HL-60/S4 treated with retinoic acid at 250 ng/mL for 4 days and 3 days (cell line): ENCODE data around the gene NAV3.

Experiments used
- in situ Hi-C: fragments of 300-500 bp; cut with MboI; formaldehyde crosslinking; loops from 2 replicates; pipeline ENCODE4 v1.7.0; 2022; ENCODE audit warnings: low sequenced_read_pairs

Gene NAV3

DNA sequence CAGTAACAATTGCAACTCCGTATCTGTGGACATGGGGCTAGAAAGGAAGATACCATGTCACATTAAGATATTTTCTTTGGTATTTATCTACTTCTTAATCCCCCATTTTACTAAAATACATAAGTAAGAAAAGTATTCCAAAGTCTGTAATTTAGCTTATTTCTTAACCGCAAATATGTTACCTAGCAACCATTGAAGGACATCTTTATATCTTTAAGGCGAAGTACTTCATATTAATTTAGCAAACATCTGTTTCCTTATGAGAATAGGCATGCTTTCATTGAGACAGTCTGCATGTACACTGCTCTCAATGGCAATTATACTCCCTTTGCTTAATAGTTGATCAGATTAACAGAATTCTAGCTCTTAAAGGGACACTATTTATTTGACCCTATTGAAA is 88.8 kb downstream of the NAV3 start:
- in situ Hi-C loops = no loop called here

- in situ Hi-C loops = no loop called here
Measured at GRCh38 chr12:77923882-77924281, 93.2 kb downstream of the NAV3 start.

GRCh38 chr12:77924703-77925102 is 94.0 kb downstream of the NAV3 start:
- in situ Hi-C loops = no loop called here

- in situ Hi-C loops = no loop called here
Measured at GRCh38 chr12:77925536-77926108, 94.9 kb downstream of the NAV3 start.

GRCh38 chr12:77928078-77928477 is 97.4 kb downstream of the NAV3 start:
- in situ Hi-C loops = no loop called here

GRCh38 chr12:77932216-77932615 is 101.5 kb downstream of the NAV3 start:
- in situ Hi-C loops = no loop called here

DNA sequence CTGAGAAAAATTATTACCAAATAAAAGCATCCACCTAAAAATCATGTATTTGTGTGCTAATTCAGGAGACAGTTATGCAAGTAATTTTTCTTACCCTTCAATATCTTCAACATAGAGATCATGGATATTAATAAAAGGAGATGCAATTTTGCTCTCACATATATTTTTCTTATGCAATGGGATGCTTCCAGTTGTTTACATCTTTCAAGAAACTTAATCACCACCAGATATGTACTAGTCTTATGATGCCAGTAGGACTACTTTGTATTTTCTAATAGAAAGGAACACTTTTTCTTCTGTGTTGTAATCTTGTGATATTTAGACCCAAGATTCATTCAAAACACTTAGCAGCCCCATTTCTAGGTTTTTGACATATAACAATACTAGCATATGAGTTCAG is 107.6 kb downstream of the NAV3 start:
- in situ Hi-C loops = no loop called here

DNA sequence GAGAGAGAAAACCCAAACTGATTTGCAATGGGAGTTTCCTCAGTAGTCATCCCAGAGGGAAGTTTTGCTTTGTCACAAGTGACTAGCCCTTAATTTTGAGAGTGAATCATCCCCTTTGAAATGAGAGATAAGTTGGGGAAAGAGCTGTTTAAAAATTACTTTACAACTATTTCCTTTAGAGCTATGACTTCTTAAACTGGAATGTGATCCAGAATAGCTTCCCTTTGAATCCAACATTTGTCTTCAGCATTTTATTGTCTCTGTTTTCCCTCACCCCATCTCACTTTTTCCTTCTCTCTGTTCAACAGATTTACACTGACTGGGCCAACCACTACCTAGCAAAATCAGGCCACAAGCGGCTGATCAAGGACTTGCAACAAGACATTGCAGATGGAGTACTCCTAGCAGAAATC is 109.3 kb downstream of the NAV3 start:
- in situ Hi-C loops = no loop called here

GRCh38 chr12:77940567-77940966 is 109.9 kb downstream of the NAV3 start:
- in situ Hi-C loops = no loop called here

GRCh38 chr12:77941401-77941800 is 110.7 kb downstream of the NAV3 start:
- in situ Hi-C loops = no loop called here

DNA sequence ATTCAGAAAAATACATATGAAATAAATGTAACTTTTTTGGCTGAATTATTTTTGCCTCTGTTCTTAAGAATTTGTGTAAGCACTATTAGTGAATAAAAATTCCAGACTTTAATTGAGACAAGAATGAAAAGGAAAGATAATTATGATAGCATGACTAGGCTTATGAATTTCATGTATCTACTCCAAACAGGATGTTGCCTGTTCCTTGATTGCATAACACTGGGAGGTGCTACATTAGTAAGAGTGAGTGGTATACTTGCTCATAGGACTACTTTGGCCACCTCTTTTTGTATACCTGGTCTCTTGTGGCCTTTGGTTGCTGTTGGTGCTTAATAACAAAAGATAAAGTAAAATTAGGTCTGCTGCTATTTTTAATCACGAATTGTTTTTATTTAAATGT is 112.8 kb downstream of the NAV3 start:
- in situ Hi-C loops = no loop called here

- in situ Hi-C loops = no loop called here
Measured at GRCh38 chr12:77946541-77947061, 115.9 kb downstream of the NAV3 start.

- in situ Hi-C loops = no loop called here
Measured at GRCh38 chr12:77947330-77947729, 116.6 kb downstream of the NAV3 start.

GRCh38 chr12:77947746-77948145 is 117.1 kb downstream of the NAV3 start:
- in situ Hi-C loops = no loop called here

DNA sequence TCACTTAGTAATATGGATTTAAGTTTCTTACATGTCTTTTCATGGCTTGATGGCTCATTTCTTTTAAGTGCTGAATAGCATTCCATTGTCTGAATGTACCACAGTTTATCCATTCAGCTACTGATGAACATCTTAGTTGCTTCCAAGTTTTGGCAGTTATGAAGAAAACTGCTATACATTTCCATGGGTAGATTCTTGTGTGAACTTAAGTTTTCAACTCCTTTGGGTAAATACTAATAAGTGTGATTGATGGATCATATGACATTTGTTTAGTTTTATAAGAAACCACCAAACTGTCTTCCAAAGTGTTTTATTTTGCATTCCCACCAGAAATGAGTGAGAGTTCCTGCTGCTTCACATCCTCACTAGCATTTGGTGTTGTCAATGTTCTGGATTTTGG is 119.2 kb downstream of the NAV3 start:
- in situ Hi-C loops = no loop called here

DNA sequence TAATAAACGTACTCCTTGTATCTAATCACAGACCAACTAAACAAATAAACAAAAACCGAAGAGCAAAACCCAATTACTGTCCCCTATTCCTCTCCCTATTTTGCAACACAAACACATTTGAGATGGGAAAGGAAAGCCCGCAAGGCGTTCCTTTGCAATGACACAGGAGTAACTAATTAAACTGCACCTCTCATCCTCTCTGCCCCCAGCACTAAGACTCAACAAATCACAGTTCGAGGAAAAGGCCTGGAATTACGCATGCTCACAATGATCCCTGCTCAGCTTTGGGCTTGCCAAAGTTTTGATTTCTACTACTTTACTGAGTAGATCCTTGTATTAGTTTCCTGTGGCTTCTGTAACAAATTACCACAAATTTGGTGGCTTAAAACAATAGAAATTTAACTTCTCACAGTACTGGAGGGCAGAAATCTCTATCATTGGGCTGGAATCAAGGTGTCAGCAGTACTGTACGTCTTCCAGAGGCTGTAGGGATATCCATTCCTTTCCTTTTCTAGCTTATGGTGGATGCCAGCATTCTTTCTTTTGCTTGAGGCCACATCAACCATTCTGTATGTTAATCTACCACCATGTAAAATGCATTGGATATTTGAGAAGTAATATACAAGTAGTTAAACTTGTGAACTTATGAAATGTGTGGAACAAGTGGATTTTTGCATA is 123.0 kb downstream of the NAV3 start:
- in situ Hi-C loops = no loop called here

GRCh38 chr12:77954206-77954555 is 123.5 kb downstream of the NAV3 start:
- in situ Hi-C loops = no loop called here

DNA sequence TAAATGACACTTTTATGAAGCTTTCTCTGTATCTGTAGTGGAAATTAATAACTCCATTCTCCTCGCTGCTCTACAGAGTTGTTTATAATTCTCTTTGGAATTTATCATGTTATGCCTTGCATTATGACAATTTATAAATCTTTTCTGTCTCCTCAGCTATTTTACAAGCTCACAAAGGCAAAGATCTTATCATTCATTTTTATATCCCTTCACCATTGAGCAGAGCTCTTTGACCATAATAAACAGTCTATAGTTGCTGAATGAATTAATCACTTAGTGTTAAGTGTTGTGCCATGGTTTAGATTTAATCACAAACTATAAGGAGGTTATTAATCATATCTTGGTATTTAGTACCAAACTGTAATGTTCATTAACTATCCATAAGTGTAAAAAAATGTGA is 126.4 kb downstream of the NAV3 start:
- in situ Hi-C loops = no loop called here

GRCh38 chr12:77963576-77964178 is 133.0 kb downstream of the NAV3 start:
- in situ Hi-C loops = no loop called here

- in situ Hi-C loops = no loop called here
Measured at GRCh38 chr12:77965790-77966189, 135.1 kb downstream of the NAV3 start.

- in situ Hi-C loops = no loop called here
Measured at GRCh38 chr12:77968021-77968420, 137.3 kb downstream of the NAV3 start.

- in situ Hi-C loops = no loop called here
Measured at GRCh38 chr12:77968571-77968970, 137.9 kb downstream of the NAV3 start.
